Measurements from ENCODE around the gene QRFP.

QRFP gene

GRCh38 chr9:130888146-130888885 lies 8.3 kb downstream of the QRFP start:
- DNase-seq = no peak

- DNase-seq = no peak
These were observed 9.0 kb downstream of the QRFP start for GRCh38 chr9:130887494-130888144.

- no peak for DNase-seq
These were observed 9.6 kb downstream of the QRFP start for GRCh38 chr9:130886981-130887380.

GRCh38 chr9:130885484-130886375 lies 10.9 kb downstream of the QRFP start:
- no peak for DNase-seq

GRCh38 chr9:130884542-130885483 lies 11.8 kb downstream of the QRFP start:
- DNase-seq = no peak

- DNase-seq = no peak
These were observed 12.5 kb downstream of the QRFP start for GRCh38 chr9:130884111-130884531.

GRCh38 chr9:130883479-130883878 lies 13.1 kb downstream of the QRFP start:
- no peak for DNase-seq

- no peak for DNase-seq
These were observed 13.9 kb downstream of the QRFP start for GRCh38 chr9:130882696-130883225.

- DNase-seq = no peak
These were observed 15.1 kb downstream of the QRFP start for GRCh38 chr9:130881516-130881915.

- no peak for DNase-seq
These were observed 15.9 kb downstream of the QRFP start for GRCh38 chr9:130880599-130881220.

- DNase-seq = no peak
These were observed 16.7 kb downstream of the QRFP start for GRCh38 chr9:130879863-130880411.

- no peak for DNase-seq
These were observed 18.3 kb downstream of the QRFP start for GRCh38 chr9:130878295-130878694.

- no peak for DNase-seq
These were observed 19.3 kb downstream of the QRFP start for GRCh38 chr9:130877300-130877699.

- no peak for DNase-seq
These were observed 21.8 kb downstream of the QRFP start for GRCh38 chr9:130874783-130875182.

GRCh38 chr9:130873966-130874365 lies 22.6 kb downstream of the QRFP start:
- no peak for DNase-seq

- DNase-seq = no peak
These were observed 23.6 kb downstream of the QRFP start for GRCh38 chr9:130872912-130873503.

- DNase-seq = no peak
These were observed 24.1 kb downstream of the QRFP start for GRCh38 chr9:130872508-130872907.

GRCh38 chr9:130872093-130872492 lies 24.5 kb downstream of the QRFP start:
- no peak for DNase-seq

- DNase-seq = no peak
These were observed 25.1 kb downstream of the QRFP start for GRCh38 chr9:130871395-130872062.

Measured in MV-4-11 (cell line).